Measurements from ENCODE around the gene BRCA2.

DNA sequence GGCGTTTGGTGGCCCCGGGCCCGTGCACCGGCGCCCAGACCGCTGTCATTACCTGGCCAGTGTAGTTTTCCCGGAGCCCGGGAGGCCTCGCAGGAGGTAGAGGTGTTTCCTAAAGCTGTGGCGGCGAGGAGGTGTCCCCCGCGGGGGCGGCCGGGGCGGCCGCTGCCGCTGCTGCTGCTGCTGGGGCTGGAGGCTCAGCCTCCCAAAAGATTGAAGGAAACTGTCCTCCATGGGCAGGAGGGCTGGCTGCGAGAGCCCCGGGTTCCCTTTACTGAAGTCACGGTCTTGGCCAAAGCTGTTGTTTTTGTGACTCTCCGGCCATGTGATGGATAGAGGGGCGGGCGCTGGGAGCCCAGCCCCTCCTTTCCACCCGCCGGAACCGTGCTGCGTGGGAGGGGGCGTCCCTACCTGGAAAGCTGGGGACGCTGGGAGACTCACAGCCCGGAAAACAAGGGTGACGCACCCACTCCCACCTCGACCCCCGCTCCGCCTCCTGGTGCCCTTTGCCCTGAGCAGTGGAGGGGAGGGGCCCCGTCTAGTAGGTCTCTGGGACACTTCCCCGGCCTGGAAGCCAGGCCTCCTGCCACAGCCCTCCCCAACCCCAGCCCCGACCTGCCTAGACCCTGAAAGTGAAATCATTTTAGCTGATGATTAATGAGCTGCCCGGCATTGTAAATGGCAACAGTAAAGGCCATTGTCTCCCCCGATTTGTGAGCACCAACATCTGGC lies 112.7 kb downstream of the BRCA2 start, which contains the start of gene N4BP2L1:
- TF ChIP-seq, protein P1, sequence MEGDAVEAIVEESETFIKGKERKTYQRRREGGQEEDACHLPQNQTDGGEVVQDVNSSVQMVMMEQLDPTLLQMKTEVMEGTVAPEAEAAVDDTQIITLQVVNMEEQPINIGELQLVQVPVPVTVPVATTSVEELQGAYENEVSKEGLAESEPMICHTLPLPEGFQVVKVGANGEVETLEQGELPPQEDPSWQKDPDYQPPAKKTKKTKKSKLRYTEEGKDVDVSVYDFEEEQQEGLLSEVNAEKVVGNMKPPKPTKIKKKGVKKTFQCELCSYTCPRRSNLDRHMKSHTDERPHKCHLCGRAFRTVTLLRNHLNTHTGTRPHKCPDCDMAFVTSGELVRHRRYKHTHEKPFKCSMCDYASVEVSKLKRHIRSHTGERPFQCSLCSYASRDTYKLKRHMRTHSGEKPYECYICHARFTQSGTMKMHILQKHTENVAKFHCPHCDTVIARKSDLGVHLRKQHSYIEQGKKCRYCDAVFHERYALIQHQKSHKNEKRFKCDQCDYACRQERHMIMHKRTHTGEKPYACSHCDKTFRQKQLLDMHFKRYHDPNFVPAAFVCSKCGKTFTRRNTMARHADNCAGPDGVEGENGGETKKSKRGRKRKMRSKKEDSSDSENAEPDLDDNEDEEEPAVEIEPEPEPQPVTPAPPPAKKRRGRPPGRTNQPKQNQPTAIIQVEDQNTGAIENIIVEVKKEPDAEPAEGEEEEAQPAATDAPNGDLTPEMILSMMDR (conservative IDR thresholded peaks at IDR 0.05; ENCODE audit: low read depth in 2 of 2), result no peak
- no peak for TF ChIP-seq ZNF331 (CRISPR knock-in tag; IDR thresholded peaks at IDR 0.05; ENCODE audit: low read depth)
- no peak for TF ChIP-seq ZNF114 (CRISPR knock-in tag; IDR thresholded peaks at IDR 0.05)
- no peak for TF ChIP-seq REST (IDR thresholded peaks at IDR 0.05; ENCODE audit: unreplicated experiment)
- TF ChIP-seq EZH2 (IDR thresholded peaks at IDR 0.05; ENCODE audit: low read depth, unreplicated experiment), result no peak
- TF ChIP-seq CREB1 (CRISPR knock-in tag; IDR thresholded peaks at IDR 0.05; ENCODE audit: low read depth), result no peak
- TF ChIP-seq EZH2phosphoT487 (IDR thresholded peaks at IDR 0.05; ENCODE audit: unreplicated experiment), result no peak
- peak; percentile 23; the same call in 1 of the 2 replicates for TF ChIP-seq POLR2AphosphoS5 (IDR thresholded peaks at IDR 0.05; ENCODE audit: low read depth)
- TF ChIP-seq NANOG (IDR thresholded peaks at IDR 0.05; ENCODE audit: borderline replicate concordance), result no peak
- TF ChIP-seq JUNB (IDR thresholded peaks at IDR 0.05; ENCODE audit: unreplicated experiment), result no peak
- no peak for TF ChIP-seq STAT1 (IDR thresholded peaks at IDR 0.05; ENCODE audit: unreplicated experiment)
- TF ChIP-seq, protein P2, sequence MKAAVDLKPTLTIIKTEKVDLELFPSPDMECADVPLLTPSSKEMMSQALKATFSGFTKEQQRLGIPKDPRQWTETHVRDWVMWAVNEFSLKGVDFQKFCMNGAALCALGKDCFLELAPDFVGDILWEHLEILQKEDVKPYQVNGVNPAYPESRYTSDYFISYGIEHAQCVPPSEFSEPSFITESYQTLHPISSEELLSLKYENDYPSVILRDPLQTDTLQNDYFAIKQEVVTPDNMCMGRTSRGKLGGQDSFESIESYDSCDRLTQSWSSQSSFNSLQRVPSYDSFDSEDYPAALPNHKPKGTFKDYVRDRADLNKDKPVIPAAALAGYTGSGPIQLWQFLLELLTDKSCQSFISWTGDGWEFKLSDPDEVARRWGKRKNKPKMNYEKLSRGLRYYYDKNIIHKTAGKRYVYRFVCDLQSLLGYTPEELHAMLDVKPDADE (IDR thresholded peaks at IDR 0.05), result no peak
- TF ChIP-seq, protein P3, sequence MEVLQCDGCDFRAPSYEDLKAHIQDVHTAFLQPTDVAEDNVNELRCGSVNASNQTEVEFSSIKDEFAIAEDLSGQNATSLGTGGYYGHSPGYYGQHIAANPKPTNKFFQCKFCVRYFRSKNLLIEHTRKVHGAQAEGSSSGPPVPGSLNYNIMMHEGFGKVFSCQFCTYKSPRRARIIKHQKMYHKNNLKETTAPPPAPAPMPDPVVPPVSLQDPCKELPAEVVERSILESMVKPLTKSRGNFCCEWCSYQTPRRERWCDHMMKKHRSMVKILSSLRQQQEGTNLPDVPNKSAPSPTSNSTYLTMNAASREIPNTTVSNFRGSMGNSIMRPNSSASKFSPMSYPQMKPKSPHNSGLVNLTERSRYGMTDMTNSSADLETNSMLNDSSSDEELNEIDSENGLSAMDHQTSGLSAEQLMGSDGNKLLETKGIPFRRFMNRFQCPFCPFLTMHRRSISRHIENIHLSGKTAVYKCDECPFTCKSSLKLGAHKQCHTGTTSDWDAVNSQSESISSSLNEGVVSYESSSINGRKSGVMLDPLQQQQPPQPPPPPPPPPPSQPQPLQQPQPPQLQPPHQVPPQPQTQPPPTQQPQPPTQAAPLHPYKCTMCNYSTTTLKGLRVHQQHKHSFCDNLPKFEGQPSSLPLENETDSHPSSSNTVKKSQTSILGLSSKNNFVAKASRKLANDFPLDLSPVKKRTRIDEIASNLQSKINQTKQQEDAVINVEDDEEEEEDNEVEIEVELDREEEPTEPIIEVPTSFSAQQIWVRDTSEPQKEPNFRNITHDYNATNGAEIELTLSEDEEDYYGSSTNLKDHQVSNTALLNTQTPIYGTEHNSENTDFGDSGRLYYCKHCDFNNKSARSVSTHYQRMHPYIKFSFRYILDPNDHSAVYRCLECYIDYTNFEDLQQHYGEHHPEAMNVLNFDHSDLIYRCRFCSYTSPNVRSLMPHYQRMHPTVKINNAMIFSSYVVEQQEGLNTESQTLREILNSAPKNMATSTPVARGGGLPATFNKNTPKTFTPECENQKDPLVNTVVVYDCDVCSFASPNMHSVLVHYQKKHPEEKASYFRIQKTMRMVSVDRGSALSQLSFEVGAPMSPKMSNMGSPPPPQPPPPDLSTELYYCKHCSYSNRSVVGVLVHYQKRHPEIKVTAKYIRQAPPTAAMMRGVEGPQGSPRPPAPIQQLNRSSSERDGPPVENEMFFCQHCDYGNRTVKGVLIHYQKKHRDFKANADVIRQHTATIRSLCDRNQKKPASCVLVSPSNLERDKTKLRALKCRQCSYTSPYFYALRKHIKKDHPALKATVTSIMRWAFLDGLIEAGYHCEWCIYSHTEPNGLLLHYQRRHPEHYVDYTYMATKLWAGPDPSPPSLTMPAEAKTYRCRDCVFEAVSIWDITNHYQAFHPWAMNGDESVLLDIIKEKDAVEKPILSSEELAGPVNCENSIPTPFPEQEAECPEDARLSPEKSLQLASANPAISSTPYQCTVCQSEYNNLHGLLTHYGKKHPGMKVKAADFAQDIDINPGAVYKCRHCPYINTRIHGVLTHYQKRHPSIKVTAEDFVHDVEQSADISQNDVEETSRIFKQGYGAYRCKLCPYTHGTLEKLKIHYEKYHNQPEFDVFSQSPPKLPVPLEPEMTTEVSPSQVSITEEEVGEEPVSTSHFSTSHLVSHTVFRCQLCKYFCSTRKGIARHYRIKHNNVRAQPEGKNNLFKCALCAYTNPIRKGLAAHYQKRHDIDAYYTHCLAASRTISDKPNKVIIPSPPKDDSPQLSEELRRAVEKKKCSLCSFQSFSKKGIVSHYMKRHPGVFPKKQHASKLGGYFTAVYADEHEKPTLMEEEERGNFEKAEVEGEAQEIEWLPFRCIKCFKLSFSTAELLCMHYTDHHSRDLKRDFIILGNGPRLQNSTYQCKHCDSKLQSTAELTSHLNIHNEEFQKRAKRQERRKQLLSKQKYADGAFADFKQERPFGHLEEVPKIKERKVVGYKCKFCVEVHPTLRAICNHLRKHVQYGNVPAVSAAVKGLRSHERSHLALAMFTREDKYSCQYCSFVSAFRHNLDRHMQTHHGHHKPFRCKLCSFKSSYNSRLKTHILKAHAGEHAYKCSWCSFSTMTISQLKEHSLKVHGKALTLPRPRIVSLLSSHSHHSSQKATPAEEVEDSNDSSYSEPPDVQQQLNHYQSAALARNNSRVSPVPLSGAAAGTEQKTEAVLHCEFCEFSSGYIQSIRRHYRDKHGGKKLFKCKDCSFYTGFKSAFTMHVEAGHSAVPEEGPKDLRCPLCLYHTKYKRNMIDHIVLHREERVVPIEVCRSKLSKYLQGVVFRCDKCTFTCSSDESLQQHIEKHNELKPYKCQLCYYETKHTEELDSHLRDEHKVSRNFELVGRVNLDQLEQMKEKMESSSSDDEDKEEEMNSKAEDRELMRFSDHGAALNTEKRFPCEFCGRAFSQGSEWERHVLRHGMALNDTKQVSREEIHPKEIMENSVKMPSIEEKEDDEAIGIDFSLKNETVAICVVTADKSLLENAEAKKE (CRISPR knock-in tag; IDR thresholded peaks at IDR 0.05), result no peak
